Activated naive CD4-positive, alpha-beta T cell treated with anti-CD3 and anti-CD28 coated beads, Interleukin-2, amount 50 U/mL, for 24 hours (primary cell): Measurements from ENCODE around the gene ZNF385A.
A peak's percentile ranks its signal among the peaks of the same experiment; 100 is the strongest.
"Not testable (repeated sequence)": the region's sequence is repeated elsewhere in the genome, so short reads cannot be mapped to it uniquely, and the experiment has no call there.

Experiments
- H3K27ac Mint-ChIP-seq: one replicate; pipeline ENCODE4 v1.8.0; 2021; ENCODE audit warnings: mild to moderate bottlenecking, mixed read lengths
- H3K27me3 Mint-ChIP-seq: one replicate; pipeline ENCODE4 v1.8.0; 2021; ENCODE audit warnings: mixed read lengths
- H3K36me3 Mint-ChIP-seq: one replicate; pipeline ENCODE4 v1.8.0; 2021; ENCODE audit warnings: mixed read lengths
- H3K4me1 Mint-ChIP-seq: one replicate; pipeline ENCODE4 v1.8.0; 2021; ENCODE audit warnings: mixed read lengths
- H3K4me3 Mint-ChIP-seq: one replicate; pipeline ENCODE4 v1.8.0; 2021; ENCODE audit warnings: mild to moderate bottlenecking, mixed read lengths
- H3K9me3 Mint-ChIP-seq: one replicate; pipeline ENCODE4 v1.8.0; 2021; ENCODE audit warnings: mixed read lengths

Gene ZNF385A

GRCh38 chr12:54341378-54342300 is 42.9 kb downstream of the ZNF385A start:
- no peaks in the 10 kb centered on the region for H3K9me3 Mint-ChIP-seq
- no peaks in the 10 kb centered on the region for H3K27me3 Mint-ChIP-seq
- H3K36me3 Mint-ChIP-seq: peaks cover 8% of the 10 kb centered on the region
- peaks cover 15% of the 10 kb centered on the region for H3K4me1 Mint-ChIP-seq
- no peak overlapping the region for H3K4me3 Mint-ChIP-seq
- no peak overlapping the region for H3K27ac Mint-ChIP-seq

GRCh38 chr12:54340846-54341245 is 43.7 kb downstream of the ZNF385A start:
- no peak overlapping the region for H3K4me3 Mint-ChIP-seq
- no peak overlapping the region for H3K27ac Mint-ChIP-seq
- no peaks in the 10 kb centered on the region for H3K27me3 Mint-ChIP-seq
- H3K4me1 Mint-ChIP-seq: peaks cover 18% of the 10 kb centered on the region
- H3K9me3 Mint-ChIP-seq: no peaks in the 10 kb centered on the region
- H3K36me3 Mint-ChIP-seq: peaks cover 8% of the 10 kb centered on the region

GRCh38 chr12:54338698-54339296 is 45.7 kb downstream of the ZNF385A start:
- Mint-ChIP-seq H3K27ac (no peak overlapping the region), H3K27me3 (no peaks in the 10 kb centered on the region), H3K4me1 (peaks cover 25% of the 10 kb centered on the region), H3K4me3 (no peak overlapping the region), H3K36me3 (peaks cover 5% of the 10 kb centered on the region), H3K9me3 (no peaks in the 10 kb centered on the region)

GRCh38 chr12:54337854-54338650 is 46.5 kb downstream of the ZNF385A start:
- Mint-ChIP-seq H3K27ac (no peak overlapping the region), H3K9me3 (no peaks in the 10 kb centered on the region), H3K4me1 (peaks cover 33% of the 10 kb centered on the region), H3K4me3 (no peak overlapping the region), H3K36me3 (peaks cover 3% of the 10 kb centered on the region), H3K27me3 (no peaks in the 10 kb centered on the region)

- peaks cover 33% of the 10 kb centered on the region for H3K4me1 Mint-ChIP-seq
- H3K27ac Mint-ChIP-seq: no peak overlapping the region
- peaks cover 2% of the 10 kb centered on the region for H3K36me3 Mint-ChIP-seq
- no peaks in the 10 kb centered on the region for H3K9me3 Mint-ChIP-seq
- no peak overlapping the region for H3K4me3 Mint-ChIP-seq
- no peaks in the 10 kb centered on the region for H3K27me3 Mint-ChIP-seq
Observed at GRCh38 chr12:54337280-54337842, 47.2 kb downstream of the ZNF385A start.

GRCh38 chr12:54333420-54334034 is 51.0 kb downstream of the ZNF385A start:
- Mint-ChIP-seq H3K36me3 (peaks cover 2% of the 10 kb centered on the region), H3K9me3 (no peaks in the 10 kb centered on the region), H3K4me3 (peak overlapping the region; percentile 7), H3K27me3 (no peaks in the 10 kb centered on the region), H3K4me1 (peaks cover 61% of the 10 kb centered on the region), H3K27ac (no peak overlapping the region)

GRCh38 chr12:54331461-54331860 is 53.1 kb downstream of the ZNF385A start:
- H3K4me3 Mint-ChIP-seq: no peak overlapping the region
- no peaks in the 10 kb centered on the region for H3K9me3 Mint-ChIP-seq
- H3K4me1 Mint-ChIP-seq: peaks cover 63% of the 10 kb centered on the region
- H3K27ac Mint-ChIP-seq: peak overlapping the region; percentile 74
- peaks cover 3% of the 10 kb centered on the region for H3K36me3 Mint-ChIP-seq
- H3K27me3 Mint-ChIP-seq: no peaks in the 10 kb centered on the region

- no peaks in the 10 kb centered on the region for H3K9me3 Mint-ChIP-seq
- H3K36me3 Mint-ChIP-seq: peaks cover 3% of the 10 kb centered on the region
- peak overlapping the region; percentile 80 for H3K27ac Mint-ChIP-seq
- H3K4me1 Mint-ChIP-seq: peaks cover 58% of the 10 kb centered on the region
- H3K27me3 Mint-ChIP-seq: no peaks in the 10 kb centered on the region
- H3K4me3 Mint-ChIP-seq: no peak overlapping the region
Observed at GRCh38 chr12:54330442-54330841, 54.1 kb downstream of the ZNF385A start.

GRCh38 chr12:54329759-54330158 is 54.8 kb downstream of the ZNF385A start:
- Mint-ChIP-seq H3K27ac (peak overlapping the region; percentile 70), H3K9me3 (no peaks in the 10 kb centered on the region), H3K4me1 (peaks cover 63% of the 10 kb centered on the region), H3K27me3 (no peaks in the 10 kb centered on the region), H3K36me3 (peaks cover 7% of the 10 kb centered on the region), H3K4me3 (no peak overlapping the region)

DNA sequence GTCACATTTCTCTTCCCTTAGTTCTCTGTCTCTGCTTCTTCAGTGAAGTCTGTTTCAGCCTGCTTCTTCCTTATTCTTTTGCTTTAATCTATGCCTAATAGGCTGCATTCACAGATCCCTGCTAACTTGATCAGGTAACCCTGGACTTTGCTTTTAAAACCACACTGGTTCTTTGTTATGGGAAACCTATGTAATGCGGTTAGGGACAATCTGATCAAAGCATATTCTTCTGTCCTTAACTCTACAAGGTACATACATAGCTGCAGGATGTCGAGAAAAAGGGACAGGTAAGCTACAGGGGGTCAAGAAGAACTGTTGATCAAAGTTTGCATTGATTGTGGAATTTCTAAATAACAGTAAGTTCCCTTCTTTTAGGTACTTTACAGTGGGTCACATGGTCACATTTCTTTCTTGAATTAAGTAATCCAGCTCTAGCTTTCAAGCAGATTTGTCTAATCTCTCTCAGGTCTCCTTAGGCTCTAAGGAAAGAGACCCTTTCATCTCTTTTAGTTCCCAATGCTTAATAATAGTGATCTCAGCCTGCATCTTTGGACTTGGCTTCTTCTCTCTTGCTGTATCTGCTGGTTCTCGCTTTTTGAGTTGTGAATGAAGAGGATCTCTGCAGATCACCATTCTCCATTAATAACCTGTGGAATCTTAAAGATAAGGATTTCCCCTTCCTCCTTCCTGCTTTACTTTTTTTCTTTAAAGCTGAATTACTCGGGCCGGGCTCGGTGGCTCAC is 55.8 kb downstream of the ZNF385A start:
- Mint-ChIP-seq H3K4me1 (peaks cover 66% of the 10 kb centered on the region), H3K27me3 (no peaks in the 10 kb centered on the region), H3K27ac (peak overlapping the region; percentile 70), H3K4me3 (peak overlapping the region; percentile 75), H3K9me3 (no peaks in the 10 kb centered on the region), H3K36me3 (peaks cover 7% of the 10 kb centered on the region)

DNA sequence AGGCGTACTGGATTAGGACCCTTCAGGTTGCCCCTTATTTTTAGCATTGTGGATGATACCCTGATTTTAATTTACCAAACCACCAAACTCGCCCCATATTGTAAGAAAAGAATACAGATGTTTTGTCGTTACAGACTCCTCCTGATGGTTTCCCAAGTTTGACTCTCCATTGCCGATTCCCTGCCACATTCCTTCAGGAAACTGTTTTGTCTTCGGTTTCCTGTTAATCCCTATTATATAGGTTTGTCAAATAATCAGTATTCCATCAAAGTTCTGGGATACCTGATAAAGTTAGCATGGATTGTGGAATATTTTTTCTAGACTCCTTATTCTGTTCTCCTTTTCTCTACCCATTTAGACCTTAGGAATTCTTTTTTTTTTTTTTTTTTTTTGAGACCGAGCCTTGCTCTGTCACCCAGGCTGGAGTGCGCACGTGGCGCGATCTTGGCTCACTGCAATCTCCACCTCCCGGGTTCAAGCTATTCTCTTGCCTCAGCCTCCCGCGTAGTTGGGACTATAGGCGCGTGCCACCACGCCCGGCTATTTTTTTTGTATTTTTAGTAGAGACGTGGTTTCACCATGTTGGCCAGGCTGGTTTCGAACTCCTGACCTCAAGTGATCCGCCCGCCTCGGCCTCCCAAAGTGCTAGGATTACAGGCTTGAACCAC is 59.0 kb downstream of the ZNF385A start:
- not testable (repeated sequence) for H3K27me3 Mint-ChIP-seq, H3K9me3 Mint-ChIP-seq, H3K36me3 Mint-ChIP-seq
- H3K4me3 Mint-ChIP-seq: peak overlapping the region; percentile 100
- peaks cover 46% of the 10 kb centered on the region for H3K4me1 Mint-ChIP-seq
- H3K27ac Mint-ChIP-seq: peak overlapping the region; percentile 96

DNA sequence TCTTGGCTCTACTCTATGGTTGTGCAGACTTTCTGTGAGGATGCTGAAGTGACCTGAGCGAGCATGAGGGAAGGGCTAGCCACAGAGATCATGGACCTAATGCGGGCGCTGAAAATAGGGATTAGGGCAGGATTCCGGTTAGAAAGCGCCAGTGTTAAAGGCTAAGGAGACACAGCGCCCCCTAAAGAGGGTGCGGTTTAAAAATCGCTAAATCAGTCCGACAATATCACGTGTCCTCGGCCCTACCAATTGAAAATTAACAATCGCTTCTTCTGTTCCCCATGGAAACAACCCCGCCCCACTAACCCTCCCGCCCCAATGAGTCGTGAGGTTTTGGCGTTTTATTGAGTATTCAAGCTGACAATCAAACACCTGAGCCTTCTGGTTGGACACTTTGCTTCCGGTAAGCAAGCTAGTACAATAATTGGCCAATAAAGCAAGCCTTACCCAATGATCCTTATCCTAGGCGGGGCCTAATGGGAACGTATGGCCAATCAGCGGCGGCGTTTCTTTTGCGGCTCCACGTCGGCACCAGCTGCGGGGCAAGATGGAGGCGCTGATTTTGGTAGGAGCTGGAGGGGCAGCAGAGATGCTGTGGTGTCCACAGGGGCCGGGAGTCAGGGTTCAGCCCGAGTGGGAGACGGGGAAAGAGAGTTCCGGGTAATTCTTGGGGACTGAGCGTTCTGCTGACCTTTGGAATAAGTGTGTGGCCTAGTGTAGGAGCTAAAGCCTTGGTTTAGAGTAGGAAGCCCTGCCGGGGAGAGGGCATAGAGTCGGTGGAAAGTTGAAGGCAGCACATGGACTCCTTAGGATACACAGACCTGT is 59.7 kb downstream of the ZNF385A start, which contains the start of gene COPZ1:
Gene COPZ1 (plus strand): TSS at position 515 of the 825 bp plus-strand sequence. CDS start 33 bp downstream, at position 548.
- Mint-ChIP-seq H3K36me3 (peaks cover 6% of the 10 kb centered on the region), H3K9me3 (no peaks in the 10 kb centered on the region), H3K27ac (peak within 1 kb of the TSS; percentile 96), H3K27me3 (no peaks in the 10 kb centered on the region), H3K4me3 (peak within 1 kb of the TSS; percentile 100), H3K4me1 (peaks cover 38% of the 10 kb centered on the region)

GRCh38 chr12:54321363-54321762 is 63.2 kb downstream of the ZNF385A start:
- Mint-ChIP-seq H3K36me3 (peaks cover 4% of the 10 kb centered on the region), H3K27me3 (no peaks in the 10 kb centered on the region), H3K4me1 (peaks cover 13% of the 10 kb centered on the region), H3K27ac (no peak overlapping the region), H3K4me3 (no peak overlapping the region), H3K9me3 (no peaks in the 10 kb centered on the region)
